Activated CD4-positive, alpha-beta T cell treated with anti-CD3 and anti-CD28 coated beads, Interleukin-2, amount 10 ng/mL, durations not matched to agents 7 days and 5 days (primary cell): Measurements from ENCODE around the gene MINDY4B. TPM values are rescaled to one million over a fixed set of nuclear protein-coding genes. Genes with fewer than 3 reads are reported as not detected.

Source experiments
- CTCF ChIA-PET: fragments of 350-600 bp; sonication (Branson Sonifier 250); formaldehyde crosslinking; loops from one replicate; lab custom pipeline; 2021; ENCODE audit warnings: antibody characterized with exemption; lab: Charles Lee
- POLR2A ChIA-PET: fragments of 350-600 bp; sonication (Branson Sonifier 250); formaldehyde crosslinking; loops from one replicate; lab custom pipeline; 2021; ENCODE audit warnings: antibody characterized with exemption; lab: Charles Lee
- DNase-seq: peaks from one replicate; pipeline ENCODE4 v3.0.0-alpha.2; 2020
- H3K27ac Mint-ChIP-seq: one replicate; pipeline ENCODE4 v1.8.0; 2021; ENCODE audit warnings: mild to moderate bottlenecking, moderate library complexity, mixed read lengths
- H3K27me3 Mint-ChIP-seq: one replicate; pipeline ENCODE4 v1.8.0; 2021; ENCODE audit warnings: mixed read lengths
- H3K36me3 Mint-ChIP-seq: one replicate; pipeline ENCODE4 v1.8.0; 2021; ENCODE audit warnings: low read depth, mixed read lengths
- H3K4me1 Mint-ChIP-seq: one replicate; pipeline ENCODE4 v1.8.0; 2021; ENCODE audit warnings: mixed read lengths
- H3K4me3 Mint-ChIP-seq: one replicate; pipeline ENCODE4 v1.8.0; 2021; ENCODE audit warnings: mild to moderate bottlenecking, moderate library complexity, mixed read lengths
- H3K9me3 Mint-ChIP-seq: one replicate; pipeline ENCODE4 v1.8.0; 2021; ENCODE audit warnings: mixed read lengths
- total RNA-seq, 2 experiments: library from RNA; stranded (reverse); gene quantifications; one replicate each; pipeline ENCODE4 v1.2.3, GENCODE V29; 2021

Gene MINDY4B
- total RNA-seq, 2 experiments from 2014 or later: not detected

DNA sequence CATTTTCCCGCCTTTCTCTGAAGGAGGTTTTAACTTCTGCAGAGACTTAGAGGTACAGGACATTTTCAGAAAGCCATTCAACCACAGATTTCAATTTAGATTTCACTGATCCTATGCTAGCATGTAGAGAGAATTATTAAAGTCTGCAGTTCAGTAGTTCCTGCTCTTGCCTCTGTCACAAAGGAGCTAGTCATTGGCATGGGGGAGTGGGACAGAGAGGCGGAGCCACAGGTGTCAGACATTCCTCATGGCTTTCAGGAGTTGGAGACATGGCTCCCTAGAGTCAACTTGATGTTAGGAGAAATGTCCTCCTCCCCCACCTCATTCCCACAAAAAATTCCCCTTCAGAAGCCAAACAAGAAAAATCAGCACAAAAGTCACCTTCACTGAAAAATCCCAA is 76.2 kb downstream of the MINDY4B start:
- H3K4me1 Mint-ChIP-seq: no peaks in the 10 kb centered on the region
- H3K9me3 Mint-ChIP-seq: no peaks in the 10 kb centered on the region
- ChIA-PET CTCF (no interaction called here), POLR2A (no interaction called here)
- no peak overlapping the region for H3K4me3 Mint-ChIP-seq
- peaks cover 4% of the 10 kb centered on the region for H3K27me3 Mint-ChIP-seq
- no peak overlapping the region for H3K27ac Mint-ChIP-seq
- no peaks in the 10 kb centered on the region for H3K36me3 Mint-ChIP-seq
- DNase-seq: no peak

DNA sequence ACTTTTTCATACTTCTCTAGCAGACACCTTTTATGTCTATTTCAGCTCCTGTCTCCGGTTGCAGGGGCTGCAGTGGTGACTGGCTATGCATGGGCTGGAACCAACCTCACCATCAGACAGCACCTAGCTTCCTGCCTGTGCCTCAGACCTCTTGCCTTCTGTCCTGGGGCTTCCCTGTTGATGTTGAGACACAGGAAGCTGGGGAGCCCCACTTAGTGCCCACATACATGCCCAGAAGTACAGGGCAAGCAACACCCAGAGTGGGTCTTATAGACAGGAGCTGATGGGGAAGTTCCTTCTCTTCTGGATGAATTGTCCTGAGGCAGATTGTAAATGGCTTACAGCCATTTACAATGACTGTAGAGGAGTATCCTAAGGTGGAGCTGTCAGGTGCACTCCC is 77.0 kb downstream of the MINDY4B start:
- Mint-ChIP-seq H3K27ac (no peak overlapping the region), H3K4me3 (no peak overlapping the region), H3K36me3 (no peaks in the 10 kb centered on the region), H3K4me1 (no peaks in the 10 kb centered on the region), H3K9me3 (no peaks in the 10 kb centered on the region), H3K27me3 (peaks cover 8% of the 10 kb centered on the region)
- POLR2A ChIA-PET: no interaction called here
- CTCF ChIA-PET: interaction anchor here (0.6 kb wide), 1 partner anchor 293 kb away, joined by 3 read pairs; no protein-coding TSS in a partner anchor
- DNase-seq: no peak

DNA sequence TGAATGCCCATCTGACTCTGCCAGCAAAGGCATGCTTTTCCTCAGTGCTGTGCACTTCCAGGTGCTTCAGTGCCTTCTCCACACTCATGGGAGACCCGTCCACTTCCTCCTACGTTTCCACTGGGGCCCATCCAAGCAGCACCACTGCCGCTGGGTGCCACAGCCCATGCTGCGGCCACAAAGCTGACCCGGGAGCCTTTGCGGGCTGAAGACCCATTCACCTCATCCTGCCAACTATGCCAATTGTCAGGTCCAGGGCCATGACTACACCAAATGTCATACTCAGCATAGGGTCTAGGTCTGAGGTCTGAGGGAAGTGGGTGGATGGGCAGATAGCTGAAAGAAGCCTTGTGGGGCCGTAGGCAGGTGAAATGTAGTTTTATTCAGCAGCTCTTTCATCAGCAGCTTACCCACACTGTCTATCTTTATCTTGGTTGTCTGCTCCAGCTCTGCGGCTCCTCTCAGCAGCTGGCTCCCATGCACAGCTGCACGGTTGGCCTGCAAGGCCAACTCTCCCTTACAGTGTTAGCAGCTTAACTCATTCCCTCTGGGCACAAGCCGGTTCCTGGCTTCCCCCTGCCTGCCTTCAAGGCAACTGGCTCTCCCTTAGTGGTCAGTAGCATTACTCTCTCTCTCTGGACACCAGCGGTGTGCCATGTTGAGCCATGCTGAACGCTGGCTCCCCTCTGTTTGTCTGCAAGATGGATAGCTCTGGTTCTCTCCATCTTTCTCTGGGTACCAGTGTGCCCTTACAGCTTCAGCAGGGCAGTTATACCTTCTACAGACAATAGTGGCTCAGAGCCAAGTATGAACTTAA is 78.6 kb downstream of the MINDY4B start:
- no peaks in the 10 kb centered on the region for H3K4me1 Mint-ChIP-seq
- no peak overlapping the region for H3K27ac Mint-ChIP-seq
- no peaks in the 10 kb centered on the region for H3K9me3 Mint-ChIP-seq
- H3K27me3 Mint-ChIP-seq: peaks cover 9% of the 10 kb centered on the region
- POLR2A ChIA-PET: no interaction called here
- CTCF ChIA-PET: no interaction called here
- DNase-seq: no peak
- no peaks in the 10 kb centered on the region for H3K36me3 Mint-ChIP-seq
- no peak overlapping the region for H3K4me3 Mint-ChIP-seq

DNA sequence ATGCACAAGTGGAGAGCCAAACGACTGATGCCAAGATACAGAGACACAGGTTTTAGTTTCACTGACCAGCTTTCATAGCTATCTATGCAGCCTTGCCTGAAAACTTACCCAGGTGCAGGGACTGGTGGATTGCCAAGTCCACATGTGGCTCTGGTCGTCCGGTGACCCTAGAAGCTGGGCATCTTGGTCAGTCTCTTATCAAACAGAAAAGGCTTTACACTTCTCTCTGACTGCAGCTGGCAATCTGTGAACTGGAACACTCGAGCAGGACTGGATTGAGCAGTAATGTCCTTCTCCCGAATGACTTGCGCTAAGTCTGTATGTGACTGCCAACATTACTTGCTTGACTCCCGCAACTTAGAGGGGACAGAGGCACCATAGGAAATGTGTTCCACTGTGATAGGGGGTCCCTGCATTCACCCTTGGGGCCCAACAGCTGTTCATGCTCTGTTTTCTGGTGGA is 79.3 kb downstream of the MINDY4B start:
- H3K27me3 Mint-ChIP-seq: peaks cover 9% of the 10 kb centered on the region
- ChIA-PET CTCF (no interaction called here), POLR2A (no interaction called here)
- DNase-seq: no peak
- no peaks in the 10 kb centered on the region for H3K36me3 Mint-ChIP-seq
- H3K27ac Mint-ChIP-seq: no peak overlapping the region
- H3K4me3 Mint-ChIP-seq: no peak overlapping the region
- H3K4me1 Mint-ChIP-seq: no peaks in the 10 kb centered on the region
- no peaks in the 10 kb centered on the region for H3K9me3 Mint-ChIP-seq

DNA sequence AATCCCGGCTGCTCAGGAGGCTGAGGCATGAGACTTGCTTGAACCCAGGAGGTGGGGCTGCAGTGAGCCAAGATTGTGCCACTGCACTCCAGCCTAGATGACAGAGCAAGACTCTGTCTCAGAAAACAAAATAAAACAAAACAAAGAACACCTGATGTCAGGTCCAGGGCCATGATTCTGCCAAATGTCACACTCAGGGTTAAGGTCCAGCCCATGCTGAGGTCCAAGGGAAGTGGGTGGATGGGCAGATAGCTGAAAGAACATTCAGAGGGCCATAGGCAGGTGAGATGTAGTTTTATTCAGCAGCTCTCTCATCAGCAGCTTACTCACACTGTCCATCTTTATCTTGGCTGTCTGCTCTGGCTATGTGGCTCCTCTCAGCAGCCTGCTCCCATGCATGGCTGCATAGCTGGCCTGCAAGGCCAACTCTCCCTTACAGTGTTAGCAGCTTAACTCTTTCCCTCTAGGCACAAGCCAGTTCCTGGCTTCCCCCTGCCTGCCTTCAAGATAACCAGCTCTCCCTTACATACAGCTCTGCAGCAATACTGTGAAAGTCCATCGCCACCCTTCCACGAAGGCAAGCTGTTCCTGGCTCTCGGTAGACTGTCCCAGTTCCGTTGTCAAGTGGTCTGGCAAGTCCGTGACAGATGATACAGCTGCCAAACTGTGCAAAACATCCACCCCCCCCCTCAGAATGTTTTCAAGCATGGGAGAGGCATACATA is 79.9 kb downstream of the MINDY4B start:
- ChIA-PET CTCF (no interaction called here), POLR2A (no interaction called here)
- H3K4me3 Mint-ChIP-seq: no peak overlapping the region
- no peaks in the 10 kb centered on the region for H3K9me3 Mint-ChIP-seq
- H3K36me3 Mint-ChIP-seq: no peaks in the 10 kb centered on the region
- peaks cover 9% of the 10 kb centered on the region for H3K27me3 Mint-ChIP-seq
- no peak overlapping the region for H3K27ac Mint-ChIP-seq
- no peak for DNase-seq
- H3K4me1 Mint-ChIP-seq: no peaks in the 10 kb centered on the region

DNA sequence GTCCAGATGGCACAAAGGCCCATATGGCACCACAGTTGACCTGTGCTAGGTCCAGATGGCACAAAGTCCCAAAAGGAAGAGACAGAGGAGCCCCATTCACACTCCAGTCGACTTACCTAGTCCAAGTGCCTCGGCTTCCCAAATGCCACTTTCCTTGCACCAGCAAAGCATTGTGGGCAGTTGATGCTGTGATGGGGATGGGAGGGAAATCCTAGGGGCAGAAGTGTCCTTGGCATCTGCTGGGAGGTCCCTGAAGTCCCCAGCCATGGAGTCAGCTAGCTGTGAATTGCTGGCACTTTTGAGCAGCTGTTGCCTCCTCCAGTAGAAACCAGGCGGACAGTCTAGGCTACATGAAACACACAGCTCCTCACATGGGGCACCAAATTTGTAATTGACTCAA is 82.0 kb downstream of the MINDY4B start:
- Mint-ChIP-seq H3K27ac (no peak overlapping the region), H3K4me1 (no peaks in the 10 kb centered on the region), H3K9me3 (no peaks in the 10 kb centered on the region), H3K36me3 (no peaks in the 10 kb centered on the region), H3K4me3 (no peak overlapping the region), H3K27me3 (peaks cover 9% of the 10 kb centered on the region)
- CTCF ChIA-PET: interaction anchor here (1.4 kb wide), 1 partner anchor 11 kb away, joined by 3 read pairs; no protein-coding TSS in a partner anchor
- POLR2A ChIA-PET: interaction anchor here (0.6 kb wide), 1 partner anchor 411 kb away, joined by 5 read pairs; no protein-coding TSS in a partner anchor
- no peak for DNase-seq

DNA sequence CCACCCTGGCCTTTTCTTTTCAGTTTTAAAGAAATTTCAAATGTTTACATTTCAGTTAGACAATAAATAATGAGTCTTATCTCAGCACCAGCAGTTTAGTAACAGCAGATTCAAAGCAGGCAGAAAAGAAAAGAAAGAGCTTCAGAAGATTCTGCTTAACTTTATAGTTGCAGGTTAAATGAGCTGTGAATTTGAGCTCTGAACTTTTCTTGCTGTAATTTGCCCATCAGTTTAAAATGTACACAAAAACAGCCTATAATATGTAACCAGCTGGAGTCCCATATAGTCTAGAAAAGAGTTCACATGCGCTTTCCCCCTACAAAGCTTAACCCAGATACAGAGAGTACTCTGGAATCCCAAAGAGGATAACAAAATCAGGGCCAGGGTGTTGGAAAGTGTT is 82.6 kb downstream of the MINDY4B start:
- peaks cover 6% of the 10 kb centered on the region for H3K27me3 Mint-ChIP-seq
- ChIA-PET POLR2A (no interaction called here), CTCF (interaction anchor here (0.7 kb wide), 1 partner anchor 18 kb away, joined by 3 read pairs; no protein-coding TSS in a partner anchor)
- no peak for DNase-seq
- H3K9me3 Mint-ChIP-seq: no peaks in the 10 kb centered on the region
- no peak overlapping the region for H3K27ac Mint-ChIP-seq
- no peak overlapping the region for H3K4me3 Mint-ChIP-seq
- H3K4me1 Mint-ChIP-seq: no peaks in the 10 kb centered on the region
- H3K36me3 Mint-ChIP-seq: no peaks in the 10 kb centered on the region

Other genes starting within 250 kb of the MINDY4B start
- gene ERICH6, start 201.5 kb downstream of the MINDY4B start, total RNA-seq: under 1 TPM; 0.50 to 0.81 TPM
- 10 to 100 TPM; 30.9 to 40.8 TPM for gene SIAH2, start 142.3 kb downstream of the MINDY4B start, total RNA-seq
- gene CLRN1, start 67.3 kb upstream of the MINDY4B start, total RNA-seq: not detected
- gene MED12L, start 180.2 kb upstream of the MINDY4B start, total RNA-seq: under 1 TPM; 0.35 to 0.92 TPM